B cell (primary cell): ENCODE measurements around the gene AUTS2. TPM values are rescaled to one million over a fixed set of nuclear protein-coding genes. Genes with fewer than 3 reads are reported as not detected.

Experiments
- ATAC-seq: fragments of 200-7000 bp; cut with Tn5 transposase; one replicate; pipeline ENCODE4 v1.10.0; 2021; ENCODE audit warnings: low read depth, mild to moderate bottlenecking, moderate number of reproducible peaks, moderate library complexity
- CTCF ChIA-PET: fragments of 350-600 bp; sonication (Branson Sonifier 250); formaldehyde crosslinking; loops from one replicate; lab custom pipeline; 2021; ENCODE audit warnings: antibody characterized with exemption, inconsistent platforms; lab: Charles Lee
- POLR2A ChIA-PET: fragments of 350-600 bp; sonication (Branson Sonifier 250); formaldehyde crosslinking; loops from one replicate; lab custom pipeline; 2021; ENCODE audit warnings: antibody characterized with exemption; lab: Charles Lee
- DNase-seq: peaks from one replicate; pipeline ENCODE4 v3.0.0; 2013
- H2AFZ ChIP-seq: 2 replicates; pipeline ENCODE4 v1.6.1; 2012; ENCODE audit warnings: mild to moderate bottlenecking, low read depth, low read length; ENCODE audit not compliant: insufficient read depth, poor library complexity, severe bottlenecking
- H3K27ac ChIP-seq, 2 donors: 1 replicate in 1 of 2; 2 replicates in 1 of 2; pipeline ENCODE4 v1.5.1; 2012 to 2013; ENCODE audit warnings: low read length in 2 of 2, mild to moderate bottlenecking in 2 of 2, moderate library complexity in 1 of 2
- H3K27me3 ChIP-seq, 4 experiments: fragments of 200-600 bp in 1 of 4; sonication (generic) in 1 of 4; replicated peaks in 1 of 4; 1 replicate in 2 of 4; 2 replicates in 2 of 4; pipeline versions ENCODE4 v1.6.1 to v1.7.0; 2013 to 2016; ENCODE audit warnings: low read length in 3 of 4, mild to moderate bottlenecking in 2 of 4, mixed read lengths in 1 of 4, moderate library complexity in 1 of 4; ENCODE audit not compliant: insufficient read depth in 4 of 4, control insufficient read depth in 3 of 4; ENCODE audit errors: control extremely low read depth in 1 of 4
- H3K36me3 ChIP-seq, 2 experiments: replicated peaks in 1 of 2; 1 replicate in 1 of 2; 2 replicates in 1 of 2; pipeline versions ENCODE4 v1.6.1 to v1.7.1; 2013; ENCODE audit warnings: low read length in 1 of 2; ENCODE audit not compliant: insufficient read depth in 2 of 2, control insufficient read depth in 1 of 2; ENCODE audit errors: control extremely low read depth in 1 of 2, extremely low read depth in 1 of 2
- H3K4me1 ChIP-seq, 2 donors: fragments of 200-600 bp in 1 of 2; sonication (generic) in 1 of 2; 1 replicate in 1 of 2; 2 replicates in 1 of 2; pipeline versions ENCODE4 v1.5.1 to v1.6.1; 2013 to 2017; ENCODE audit warnings: low read length in 2 of 2; ENCODE audit not compliant: control insufficient read depth in 2 of 2, insufficient read depth in 2 of 2
- H3K4me2 ChIP-seq: replicated peaks from 2 replicates; pipeline ENCODE3; 2012; ENCODE audit warnings: mild to moderate bottlenecking, low read depth, low read length; ENCODE audit not compliant: poor library complexity, severe bottlenecking
- H3K4me3 ChIP-seq, 5 experiments: fragments of 200-600 bp in 1 of 5; sonication (generic) in 1 of 5; 1 replicate in 3 of 5; 2 replicates in 2 of 5; pipeline versions ENCODE4 v1.5.1 to v1.7.0; 2011 to 2016; ENCODE audit warnings: low read length in 4 of 5, mild to moderate bottlenecking in 4 of 5, low read depth in 2 of 5, control low read depth in 1 of 5, moderate library complexity in 1 of 5; ENCODE audit not compliant: insufficient read depth in 1 of 5; ENCODE audit errors: control extremely low read depth in 1 of 5, extremely low read depth in 1 of 5
- H3K79me2 ChIP-seq: fragments of 200-600 bp; sonication (generic); one replicate; pipeline ENCODE4 v1.6.0; 2016; ENCODE audit warnings: low read length; ENCODE audit not compliant: control insufficient read depth, insufficient read depth
- H3K9ac ChIP-seq: fragments of 200-600 bp; sonication (generic); 2 replicates; pipeline ENCODE4 v1.6.1; 2017; ENCODE audit warnings: mild to moderate bottlenecking, low read length, moderate library complexity
- H3K9me3 ChIP-seq, 3 donors: one replicate each; pipeline versions ENCODE4 v1.6.1 to v1.7.1; 2013; ENCODE audit warnings: low read length in 2 of 3; ENCODE audit not compliant: control insufficient read depth in 2 of 3, insufficient read depth in 1 of 3; ENCODE audit errors: control extremely low read depth in 1 of 3
- H4K20me1 ChIP-seq: 2 replicates; pipeline ENCODE4 v1.6.0; 2012; ENCODE audit warnings: mild to moderate bottlenecking, low read length; ENCODE audit not compliant: insufficient read depth, control insufficient read depth, poor library complexity, severe bottlenecking
- H3K27ac Mint-ChIP-seq: one replicate; pipeline ENCODE4 v1.8.0; 2021; ENCODE audit warnings: mixed read lengths
- H3K27me3 Mint-ChIP-seq: one replicate; pipeline ENCODE4 v1.8.0; 2021; ENCODE audit warnings: mixed read lengths
- H3K4me1 Mint-ChIP-seq: one replicate; pipeline ENCODE4 v1.8.0; 2021; ENCODE audit warnings: mixed read lengths
- H3K4me3 Mint-ChIP-seq: one replicate; pipeline ENCODE4 v1.8.0; 2021; ENCODE audit warnings: mixed read lengths
- H3K9me3 Mint-ChIP-seq: one replicate; pipeline ENCODE4 v1.8.0; 2022; ENCODE audit warnings: mixed read lengths; ENCODE audit not compliant: insufficient read depth
- EZH2 ChIP-seq: IDR thresholded peaks from 2 replicates; pipeline ENCODE4 v1.6.1; 2012; ENCODE audit warnings: borderline replicate concordance, low read depth, mild to moderate bottlenecking, moderate library complexity, low read length; ENCODE audit not compliant: insufficient read depth, poor library complexity, severe bottlenecking
- WGBS: methylation state at CpG from one replicate; pipeline ENCODE4 v1.1.5; 2013; ENCODE audit warnings: missing lambda C conversion rate; ENCODE audit not compliant: insufficient coverage; 5-methylcytosine and 5-hydroxymethylcytosine counted together
- intact Hi-C: fragments of 100-400 bp; cut with micrococcal nuclease; formaldehyde crosslinking; loops from one replicate; pipeline ENCODE4 v1.10.0; 2022
- polyA plus RNA-seq: library from polyadenylated mRNA; depleted of rRNA; stranded (reverse); fragments of >200 nt; gene quantifications from 2 replicates; pipeline ENCODE4 v1.2.3, GENCODE V29; 2012
- total RNA-seq, 2 donors: library from RNA; stranded (reverse); fragments of 120-200 nt in 1 of 2; gene quantifications; 1 replicate in 1 of 2; 2 replicates in 1 of 2; pipeline versions ENCODE4 v1.2.3 to v1.2.4, GENCODE V29; 2013 to 2022
- TF ChIP-seq, protein P1 (sequence below): fragments of 200-600 bp; IDR thresholded peaks from one replicate; pipeline ENCODE4 v1.8.0; 2022; ENCODE audit warnings: antibody characterized with exemption, mild to moderate bottlenecking

The AUTS2 gene
- total and polyA plus RNA-seq, 2 donors (not counting 1 experiment from before 2014, with no cell fraction given): 22.3 to 35.0 TPM

GRCh38 chr7:69772718-69773436, 174.6 kb downstream of the AUTS2 start:
- H3K4me1 ChIP-seq: no peaks in the 10 kb centered on the region
- no peak overlapping the region for H2AFZ ChIP-seq
- Mint-ChIP-seq H3K27ac (no peak overlapping the region), H3K4me3 (no peak overlapping the region), H3K9me3 (no peaks in the 10 kb centered on the region), H3K4me1 (peaks cover 4% of the 10 kb centered on the region), H3K27me3 (no peaks in the 10 kb centered on the region)
- no peak overlapping the region for H3K9ac ChIP-seq
- no peaks in the 10 kb centered on the region for H3K36me3 ChIP-seq
- no peaks in the 10 kb centered on the region for H3K27me3 ChIP-seq
- ChIA-PET CTCF (no interaction called here), POLR2A (no interaction called here)
- 93% methylated on average over 3 of the region's 9 CpGs for WGBS
- no peaks in the 10 kb centered on the region for H3K9me3 ChIP-seq
- no peak overlapping the region for H3K4me3 ChIP-seq
- no peak for TF ChIP-seq EZH2
- TF ChIP-seq, protein P1, sequence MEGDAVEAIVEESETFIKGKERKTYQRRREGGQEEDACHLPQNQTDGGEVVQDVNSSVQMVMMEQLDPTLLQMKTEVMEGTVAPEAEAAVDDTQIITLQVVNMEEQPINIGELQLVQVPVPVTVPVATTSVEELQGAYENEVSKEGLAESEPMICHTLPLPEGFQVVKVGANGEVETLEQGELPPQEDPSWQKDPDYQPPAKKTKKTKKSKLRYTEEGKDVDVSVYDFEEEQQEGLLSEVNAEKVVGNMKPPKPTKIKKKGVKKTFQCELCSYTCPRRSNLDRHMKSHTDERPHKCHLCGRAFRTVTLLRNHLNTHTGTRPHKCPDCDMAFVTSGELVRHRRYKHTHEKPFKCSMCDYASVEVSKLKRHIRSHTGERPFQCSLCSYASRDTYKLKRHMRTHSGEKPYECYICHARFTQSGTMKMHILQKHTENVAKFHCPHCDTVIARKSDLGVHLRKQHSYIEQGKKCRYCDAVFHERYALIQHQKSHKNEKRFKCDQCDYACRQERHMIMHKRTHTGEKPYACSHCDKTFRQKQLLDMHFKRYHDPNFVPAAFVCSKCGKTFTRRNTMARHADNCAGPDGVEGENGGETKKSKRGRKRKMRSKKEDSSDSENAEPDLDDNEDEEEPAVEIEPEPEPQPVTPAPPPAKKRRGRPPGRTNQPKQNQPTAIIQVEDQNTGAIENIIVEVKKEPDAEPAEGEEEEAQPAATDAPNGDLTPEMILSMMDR: no peak
- intact Hi-C loops: no loop called here
- ATAC-seq (no peak), DNase-seq (no peak)
- no peaks in the 10 kb centered on the region for H4K20me1 ChIP-seq
- H3K79me2 ChIP-seq: no peaks in the 10 kb centered on the region
- no peak overlapping the region for H3K4me2 ChIP-seq
- H3K27ac ChIP-seq: no peak overlapping the region

- no peaks in the 10 kb centered on the region for H3K79me2 ChIP-seq
- no peaks in the 10 kb centered on the region for H3K9me3 Mint-ChIP-seq
- H4K20me1 ChIP-seq: no peaks in the 10 kb centered on the region
- ChIA-PET CTCF (no interaction called here), POLR2A (no interaction called here)
- no peak overlapping the region for H3K27ac ChIP-seq
- H3K4me1 Mint-ChIP-seq: peaks cover 4% of the 10 kb centered on the region
- ATAC-seq (no peak), DNase-seq (no peak)
- WGBS: 83% methylated on average over 9 of the region's 9 CpGs
- no peak overlapping the region for H2AFZ ChIP-seq
- no peaks in the 10 kb centered on the region for H3K27me3 ChIP-seq
- H3K27ac Mint-ChIP-seq: no peak overlapping the region
- H3K9ac ChIP-seq: no peak overlapping the region
- no peak overlapping the region for H3K4me3 ChIP-seq
- H3K9me3 ChIP-seq: no peaks in the 10 kb centered on the region
- H3K4me2 ChIP-seq: no peak overlapping the region
- TF ChIP-seq, protein P1: no peak
- no peak for TF ChIP-seq EZH2
- intact Hi-C loops: no loop called here
- H3K36me3 ChIP-seq: no peaks in the 10 kb centered on the region
- no peaks in the 10 kb centered on the region for H3K27me3 Mint-ChIP-seq
- no peaks in the 10 kb centered on the region for H3K4me1 ChIP-seq
- no peak overlapping the region for H3K4me3 Mint-ChIP-seq
Observed at GRCh38 chr7:69773535-69774225, 175.4 kb downstream of the AUTS2 start.
